Keratinocyte (primary cell): ENCODE data around the gene C12orf42. TPM values are rescaled to one million over a fixed set of nuclear protein-coding genes. Genes with fewer than 3 reads are reported as not detected.

Source experiments
- DNase-seq: peaks from one replicate; pipeline ENCODE4 v3.0.0-alpha.2; 2011; ENCODE audit warnings: low read depth, missing footprints, low spot score
- FAIRE-seq: peaks from 2 replicates; lab custom pipeline; 2011; peaks lifted over from hg19 to GRCh38; lab: Jason Lieb, UNC
- H2AFZ ChIP-seq: 2 replicates; pipeline ENCODE4 v1.6.0; 2012; ENCODE audit warnings: low read length, control low read depth, inconsistent platforms; ENCODE audit not compliant: control insufficient read depth
- H3K27ac ChIP-seq: 2 replicates; pipeline ENCODE4 v1.5.1; 2011; ENCODE audit warnings: low read length; ENCODE audit not compliant: control insufficient read depth, insufficient read depth
- H3K27me3 ChIP-seq: 3 replicates; pipeline ENCODE4 v1.6.0; 2011; ENCODE audit warnings: low read length; ENCODE audit not compliant: control insufficient read depth, insufficient read depth; ENCODE audit errors: extremely low read depth
- H3K36me3 ChIP-seq, 2 experiments: 2 replicates in 1 of 2; 3 replicates in 1 of 2; pipeline ENCODE4 v1.5.1; 2011; ENCODE audit warnings: low read length in 2 of 2, mild to moderate bottlenecking in 1 of 2; ENCODE audit not compliant: control insufficient read depth in 2 of 2, insufficient read depth in 2 of 2; ENCODE audit errors: extremely low read depth in 1 of 2
- H3K4me1 ChIP-seq: 3 replicates; pipeline ENCODE4 v1.5.1; 2011; ENCODE audit warnings: low read length; ENCODE audit not compliant: control insufficient read depth, insufficient read depth; ENCODE audit errors: extremely low read depth
- H3K4me2 ChIP-seq: 3 replicates; pipeline ENCODE4 v1.6.0; 2011; ENCODE audit warnings: low read depth, low read length; ENCODE audit not compliant: control insufficient read depth, insufficient read depth; ENCODE audit errors: extremely low read depth
- H3K4me3 ChIP-seq, 3 experiments: fragments of 200-600 bp in 1 of 3; sonication (generic) in 1 of 3; 2 replicates in 2 of 3; 3 replicates in 1 of 3; pipeline ENCODE4 v1.5.1; 2011 to 2016; ENCODE audit warnings: low read length in 3 of 3, mild to moderate bottlenecking in 3 of 3, control low read depth in 2 of 3, inconsistent platforms in 1 of 3, low read depth in 1 of 3, mixed read lengths in 1 of 3, mixed run types in 1 of 3, moderate library complexity in 1 of 3; ENCODE audit not compliant: control insufficient read depth in 2 of 3, insufficient read depth in 2 of 3; ENCODE audit errors: extremely low read depth in 1 of 3
- H3K79me2 ChIP-seq: 2 replicates; pipeline ENCODE4 v1.6.0; 2012; ENCODE audit warnings: low read length; ENCODE audit not compliant: control insufficient read depth, insufficient read depth
- H3K9ac ChIP-seq: 3 replicates; pipeline ENCODE4 v1.6.0; 2011; ENCODE audit warnings: low read length; ENCODE audit not compliant: control insufficient read depth, insufficient read depth; ENCODE audit errors: extremely low read depth
- H3K9me1 ChIP-seq: 3 replicates; pipeline ENCODE4 v1.6.0; 2011; ENCODE audit warnings: low read length; ENCODE audit not compliant: control insufficient read depth, insufficient read depth; ENCODE audit errors: extremely low read depth
- H3K9me3 ChIP-seq: 2 replicates; pipeline ENCODE4 v1.5.1; 2012; ENCODE audit warnings: low read depth, low read length; ENCODE audit not compliant: control insufficient read depth
- H4K20me1 ChIP-seq: 3 replicates; pipeline ENCODE4 v1.6.0; 2011; ENCODE audit warnings: low read length; ENCODE audit not compliant: control insufficient read depth, insufficient read depth; ENCODE audit errors: extremely low read depth
- CTCF ChIP-seq, 3 experiments: IDR thresholded peaks in 1 of 3; conservative IDR thresholded peaks in 1 of 3; optimal IDR thresholded peaks in 1 of 3; 2 replicates in 2 of 3; 3 replicates in 1 of 3; pipeline versions ENCODE3 to v1.5.1; 2011; ENCODE audit warnings: low read length in 3 of 3, mild to moderate bottlenecking in 3 of 3, moderate library complexity in 2 of 3, control low read depth in 1 of 3, inconsistent platforms in 1 of 3; ENCODE audit not compliant: insufficient read depth in 2 of 3; ENCODE audit errors: extremely low read depth in 1 of 3
- EZH2 ChIP-seq: IDR thresholded peaks from one replicate; pipeline ENCODE4 v1.6.1; 2012; ENCODE audit warnings: inconsistent platforms, mild to moderate bottlenecking, low read length, moderate library complexity
- dilution Hi-C: fragments of 300-500 bp; cut with MboI; formaldehyde crosslinking; loops from one replicate; pipeline ENCODE4 v1.7.0; 2020; ENCODE audit warnings: low sequenced_read_pairs; ENCODE audit not compliant: extremely low pct_ligation_motif_present
- polyA plus RNA-seq, 5 experiments: library from polyadenylated mRNA; depleted of rRNA in 3 of 5; stranded (reverse) in 3 of 5; stranded (forward) in 1 of 5; unstranded in 1 of 5; fragments of >200 nt; gene quantifications; 1 replicate in 1 of 5; 2 replicates in 3 of 5; 3 replicates in 1 of 5; pipeline versions ENCODE4 v1.2.1 to v1.2.3, GENCODE V29; 2011 to 2012; ENCODE audit warnings: missing spikeins in 2 of 5, low read depth in 1 of 5, low replicate concordance in 1 of 5

The C12orf42 gene
- polyA plus RNA-seq, 1 donor (not counting 4 experiments of a cell fraction or from before 2014, with no cell fraction given): 0.08 TPM

- FAIRE-seq (no peak), DNase-seq (no peak)
- H3K79me2 ChIP-seq: no peaks in the 10 kb centered on the region
- no peak overlapping the region for H2AFZ ChIP-seq
- H3K27ac ChIP-seq: no peak overlapping the region
- no peaks in the 10 kb centered on the region for H3K4me1 ChIP-seq
- H3K9ac ChIP-seq: no peak overlapping the region
- no peaks in the 10 kb centered on the region for H3K27me3 ChIP-seq
- H3K4me2 ChIP-seq: no peak overlapping the region
- dilution Hi-C loops: no loop called here
- no peak overlapping the region for H3K4me3 ChIP-seq
- no peaks in the 10 kb centered on the region for H3K36me3 ChIP-seq
- H3K9me1 ChIP-seq: no peaks in the 10 kb centered on the region
- H4K20me1 ChIP-seq: no peaks in the 10 kb centered on the region
- no peaks in the 10 kb centered on the region for H3K9me3 ChIP-seq
- TF ChIP-seq EZH2 (no peak), CTCF (optimal IDR thresholded peaks at IDR 0.05 in 1 of 3, IDR thresholded peaks at IDR 0.05 in 1 of 3, conservative IDR thresholded peaks at IDR 0.05 in 1 of 3; ENCODE audit: extremely low read depth in 1 of 3, insufficient read depth in 2 of 3, low read length in 3 of 3) (no peak)
Measured at GRCh38 chr12:103288016-103288415, 207.8 kb downstream of the C12orf42 start.

- Histone ChIP-seq H3K27ac (no peak overlapping the region), H3K27me3 (no peaks in the 10 kb centered on the region), H2AFZ (no peak overlapping the region), H3K36me3 (no peaks in the 10 kb centered on the region), H3K9ac (no peak overlapping the region), H3K79me2 (no peaks in the 10 kb centered on the region), H4K20me1 (no peaks in the 10 kb centered on the region), H3K4me1 (no peaks in the 10 kb centered on the region), H3K9me1 (no peaks in the 10 kb centered on the region), H3K9me3 (no peaks in the 10 kb centered on the region), H3K4me3 (no peak overlapping the region), H3K4me2 (no peak overlapping the region)
- no peak for TF ChIP-seq EZH2
- no peak for TF ChIP-seq CTCF (optimal IDR thresholded peaks at IDR 0.05 in 1 of 3, IDR thresholded peaks at IDR 0.05 in 1 of 3, conservative IDR thresholded peaks at IDR 0.05 in 1 of 3; ENCODE audit: extremely low read depth in 1 of 3, insufficient read depth in 2 of 3, low read length in 3 of 3)
- FAIRE-seq (no peak), DNase-seq (no peak)
- dilution Hi-C loops: no loop called here
Measured at GRCh38 chr12:103282124-103282523, 213.6 kb downstream of the C12orf42 start.
